GM23338 (cell line): ENCODE measurements around the gene GSAP. TPM values are rescaled to one million over a fixed set of nuclear protein-coding genes. Genes with fewer than 3 reads are reported as not detected.

Source experiments
- ATAC-seq: fragments of 200-7000 bp; cut with Tn5 transposase; 3 replicates; pipeline ENCODE4 v1.9.1; 2020
- DNase-seq: peaks from one replicate; pipeline ENCODE4 v3.0.0-alpha.2; 2015; ENCODE audit warnings: low spot score
- H2AFZ ChIP-seq: fragments of 200-600 bp; sonication (generic); 2 replicates; pipeline ENCODE4 v1.8.0; 2016; ENCODE audit warnings: antibody characterized with exemption, mild to moderate bottlenecking, moderate library complexity
- H3F3A ChIP-seq: fragments of 200-600 bp; sonication (generic); replicated peaks from 2 replicates; pipeline ENCODE4 v1.8.0; 2017; ENCODE audit warnings: antibody characterized with exemption, mixed run types, low read depth
- H3K27ac ChIP-seq: fragments of 200-600 bp; sonication (generic); 2 replicates; pipeline ENCODE4 v1.6.1; 2016; ENCODE audit warnings: low read depth
- H3K27me3 ChIP-seq: fragments of 200-600 bp; sonication (generic); 2 replicates; pipeline ENCODE4 v1.8.0; 2016; ENCODE audit warnings: mild to moderate bottlenecking, mixed run types, moderate library complexity; ENCODE audit not compliant: insufficient read depth
- H3K36me3 ChIP-seq: fragments of 200-600 bp; sonication (generic); 2 replicates; pipeline ENCODE4 v1.8.0; 2016; ENCODE audit warnings: mild to moderate bottlenecking; ENCODE audit not compliant: insufficient read depth
- H3K4me1 ChIP-seq: fragments of 200-600 bp; sonication (generic); 2 replicates; pipeline ENCODE4 v1.8.0; 2016; ENCODE audit warnings: mild to moderate bottlenecking, moderate library complexity; ENCODE audit not compliant: insufficient read depth
- H3K4me2 ChIP-seq: fragments of 200-600 bp; sonication (generic); 2 replicates; pipeline ENCODE4 v1.7.1; 2017; ENCODE audit warnings: mixed run types
- H3K4me3 ChIP-seq: fragments of 200-600 bp; sonication (generic); 2 replicates; pipeline ENCODE4 v1.6.1; 2016; ENCODE audit warnings: mixed run types
- H3K79me2 ChIP-seq: fragments of 200-600 bp; sonication (generic); replicated peaks from 2 replicates; pipeline ENCODE4 v1.8.0; 2017; ENCODE audit warnings: mild to moderate bottlenecking; ENCODE audit not compliant: insufficient read depth
- H3K9me2 ChIP-seq: fragments of 200-600 bp; sonication (generic); 2 replicates; pipeline ENCODE4 v1.8.0; 2017; ENCODE audit not compliant: insufficient read depth
- H4K20me1 ChIP-seq: fragments of 200-600 bp; sonication (generic); replicated peaks from 2 replicates; pipeline ENCODE4 v1.8.0; 2017; ENCODE audit warnings: mild to moderate bottlenecking; ENCODE audit not compliant: insufficient read depth
- H3K27ac Mint-ChIP-seq: 2 replicates; pipeline ENCODE4 v1.8.0; 2020; ENCODE audit warnings: inconsistent platforms, mild to moderate bottlenecking, moderate library complexity, mixed read lengths
- H3K27me3 Mint-ChIP-seq: 3 replicates; pipeline ENCODE4 v1.8.0; 2022; ENCODE audit warnings: low read depth, mild to moderate bottlenecking, moderate library complexity, mixed read lengths, inconsistent platforms; ENCODE audit not compliant: insufficient read depth, poor library complexity
- H3K36me3 Mint-ChIP-seq: 3 replicates; pipeline ENCODE4 v1.8.0; 2021; ENCODE audit warnings: low read depth, mild to moderate bottlenecking, inconsistent platforms, moderate library complexity, mixed read lengths
- H3K4me1 Mint-ChIP-seq: 3 replicates; pipeline ENCODE4 v1.8.0; 2020; ENCODE audit warnings: mild to moderate bottlenecking, inconsistent platforms, mixed read lengths
- H3K4me3 Mint-ChIP-seq: 3 replicates; pipeline ENCODE4 v1.8.0; 2021; ENCODE audit warnings: moderate library complexity, mild to moderate bottlenecking, inconsistent platforms, mixed read lengths
- H3K9me3 Mint-ChIP-seq: 3 replicates; pipeline ENCODE4 v1.8.0; 2020; ENCODE audit warnings: moderate library complexity, mild to moderate bottlenecking, inconsistent platforms, mixed read lengths
- ETS1 ChIP-seq: IDR thresholded peaks from 2 replicates; pipeline ENCODE4 v1.6.1; 2016; ENCODE audit warnings: antibody characterized with exemption
- POLR2AphosphoS5 ChIP-seq: IDR thresholded peaks from 2 replicates; pipeline ENCODE4 v1.6.1; 2016; ENCODE audit warnings: antibody characterized with exemption, low read depth
- ZNF462 ChIP-seq: fragments of 250-450 bp; sonication (Bioruptor Pico); IDR thresholded peaks from 2 replicates; pipeline ENCODE4 v1.5.0; 2020; ENCODE audit warnings: mild to moderate bottlenecking, moderate library complexity
- polyA plus RNA-seq: library from polyadenylated mRNA; unstranded; fragments of >200 nt; fragmentation: Nextera tagmentation; extraction: Ambion mirVana; gene quantifications from 2 replicates; pipeline ENCODE4 v1.2.1, GENCODE V29; 2016
- total RNA-seq: library from RNA; depleted of rRNA; stranded (reverse); fragments of >200 nt; shearing (Covaris generic); gene quantifications from 2 replicates; pipeline ENCODE4 v1.2.3, GENCODE V29; 2014
- TF ChIP-seq, protein P1 (sequence below), 2 experiments: fragments of 200-600 bp in 1 of 2; sonication (generic) in 1 of 2; conservative IDR thresholded peaks; 2 replicates each; pipeline versions ENCODE4 v1.5.1 to v1.6.1; 2016 to 2017; ENCODE audit warnings: antibody characterized with exemption in 2 of 2, low read depth in 2 of 2, mild to moderate bottlenecking in 2 of 2, moderate library complexity in 1 of 2

GSAP gene
- total and polyA plus RNA-seq, 2 experiments from 2014 or later = 0.63 to 1.1 TPM

DNA sequence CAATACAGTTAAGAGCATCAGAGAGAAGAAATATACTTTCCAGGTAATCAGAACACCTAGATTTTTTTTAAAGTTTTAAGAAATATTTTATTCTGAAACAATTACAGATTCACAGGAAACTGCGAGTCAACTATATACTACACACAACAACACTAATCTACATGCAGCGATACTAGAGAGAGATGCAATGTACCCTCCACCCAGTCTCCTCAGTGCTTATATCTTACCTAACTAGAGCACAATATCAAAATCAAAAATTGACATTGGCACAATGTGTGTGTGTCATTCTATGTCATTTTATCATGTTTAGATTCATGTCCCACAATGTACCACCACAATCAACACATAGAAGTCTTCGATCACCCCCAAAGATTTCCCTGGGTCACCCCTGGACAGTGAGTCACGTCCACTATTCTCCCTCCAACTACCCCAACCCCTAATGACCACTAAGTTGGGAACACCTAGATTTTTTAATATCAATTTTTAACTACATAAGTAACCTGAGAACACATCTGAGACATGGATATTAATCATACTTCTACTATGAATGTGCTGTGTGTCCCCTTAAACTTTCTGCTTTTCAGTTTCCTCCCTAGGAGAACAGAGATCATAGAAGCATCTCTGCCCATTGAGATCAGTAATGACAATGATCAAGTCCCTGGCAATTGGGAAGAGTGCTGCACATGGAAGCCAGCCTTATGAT is 86.5 kb downstream of the GSAP start:
- Histone ChIP-seq H3K4me1 (no peaks in the 10 kb centered on the region), H3K4me3 (no peak overlapping the region), H3K36me3 (no peaks in the 10 kb centered on the region), H3K9me2 (no peaks in the 10 kb centered on the region), H4K20me1 (no peaks in the 10 kb centered on the region), H3K27me3 (no peaks in the 10 kb centered on the region), H3K79me2 (no peaks in the 10 kb centered on the region), H2AFZ (0 out of 2 replicates have a peak overlapping the region, but pooled peaks have one; percentile 60), H3K27ac (no peak overlapping the region), H3K4me2 (no peak overlapping the region), H3F3A (no peaks in the 10 kb centered on the region)
- H3K27ac Mint-ChIP-seq = no peak overlapping the region; the same call in 1 of the 2 replicates
- TF ChIP-seq ETS1 (no peak), ZNF462 (CRISPR knock-in tag) (no peak), POLR2AphosphoS5 (no peak)
- TF ChIP-seq, protein P1, sequence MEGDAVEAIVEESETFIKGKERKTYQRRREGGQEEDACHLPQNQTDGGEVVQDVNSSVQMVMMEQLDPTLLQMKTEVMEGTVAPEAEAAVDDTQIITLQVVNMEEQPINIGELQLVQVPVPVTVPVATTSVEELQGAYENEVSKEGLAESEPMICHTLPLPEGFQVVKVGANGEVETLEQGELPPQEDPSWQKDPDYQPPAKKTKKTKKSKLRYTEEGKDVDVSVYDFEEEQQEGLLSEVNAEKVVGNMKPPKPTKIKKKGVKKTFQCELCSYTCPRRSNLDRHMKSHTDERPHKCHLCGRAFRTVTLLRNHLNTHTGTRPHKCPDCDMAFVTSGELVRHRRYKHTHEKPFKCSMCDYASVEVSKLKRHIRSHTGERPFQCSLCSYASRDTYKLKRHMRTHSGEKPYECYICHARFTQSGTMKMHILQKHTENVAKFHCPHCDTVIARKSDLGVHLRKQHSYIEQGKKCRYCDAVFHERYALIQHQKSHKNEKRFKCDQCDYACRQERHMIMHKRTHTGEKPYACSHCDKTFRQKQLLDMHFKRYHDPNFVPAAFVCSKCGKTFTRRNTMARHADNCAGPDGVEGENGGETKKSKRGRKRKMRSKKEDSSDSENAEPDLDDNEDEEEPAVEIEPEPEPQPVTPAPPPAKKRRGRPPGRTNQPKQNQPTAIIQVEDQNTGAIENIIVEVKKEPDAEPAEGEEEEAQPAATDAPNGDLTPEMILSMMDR (conservative IDR thresholded peaks at IDR 0.05; ENCODE audit: low read depth in 2 of 2) = no peak
- ATAC-seq = no peak
- H3K27me3 Mint-ChIP-seq = peaks cover 6% of the 10 kb centered on the region
- DNase-seq = no peak
- peaks cover 13% of the 10 kb centered on the region for H3K4me1 Mint-ChIP-seq
- no peak overlapping the region for H3K4me3 Mint-ChIP-seq
- no peaks in the 10 kb centered on the region for H3K36me3 Mint-ChIP-seq
- H3K9me3 Mint-ChIP-seq = no peaks in the 10 kb centered on the region
